Stomach (tissue), 9 donors: ENCODE data around the gene COPG1. TPM values are rescaled to one million over a fixed set of nuclear protein-coding genes. Genes with fewer than 3 reads are reported as not detected.

Experiments used
- DNase-seq, 2 donors: peaks; one replicate each; pipeline versions ENCODE4 v3.0.0 to v3.0.0-alpha.2; 2013 to 2019
- H3K27ac ChIP-seq, 5 donors: fragments of 200-600 bp in 4 of 5; sonication (generic) in 4 of 5; one replicate each; pipeline ENCODE4 v1.5.1; 2013 to 2019; ENCODE audit warnings: mild to moderate bottlenecking in 1 of 5, moderate library complexity in 1 of 5
- H3K27me3 ChIP-seq, 3 donors: fragments of 200-600 bp; sonication (generic); one replicate each; pipeline ENCODE4 v1.5.1; 2017 to 2019; ENCODE audit warnings: mixed run types in 1 of 3
- H3K36me3 ChIP-seq, 4 donors: fragments of 200-600 bp; sonication (generic); 1 replicate in 3 of 4; 2 replicates in 1 of 4; pipeline ENCODE4 v1.5.1; 2016 to 2019
- H3K4me1 ChIP-seq, 4 donors: fragments of 200-600 bp; sonication (generic); one replicate each; pipeline ENCODE4 v1.5.1; 2016 to 2019
- H3K4me3 ChIP-seq, 4 donors: fragments of 200-600 bp; sonication (generic) in 3 of 4; one replicate each; pipeline ENCODE4 v1.5.1; 2016 to 2019; ENCODE audit warnings: mild to moderate bottlenecking in 1 of 4
- H3K9me3 ChIP-seq, 4 donors: fragments of 200-600 bp; sonication (generic); one replicate each; pipeline ENCODE4 v1.5.1; 2016 to 2019
- CTCF ChIP-seq, 7 experiments: fragments of 450-650 bp in 4 of 7; fragments of 200-600 bp in 3 of 7; sonication (generic) in 3 of 7; IDR thresholded peaks; one replicate each; pipeline ENCODE4 v1.5.1; 2016 to 2019; ENCODE audit warnings: antibody characterized with exemption in 7 of 7, control low read depth in 2 of 7, mild to moderate bottlenecking in 1 of 7
- EP300 ChIP-seq: sonication (generic); formaldehyde crosslinking; IDR thresholded peaks from one replicate; pipeline ENCODE4 v1.6.1; 2017; ENCODE audit warnings: antibody characterized with exemption
- POLR2A ChIP-seq, 4 donors: fragments of 450-650 bp; IDR thresholded peaks; one replicate each; pipeline ENCODE4 v1.6.1; 2016; ENCODE audit warnings: antibody characterized with exemption in 4 of 4, control low read depth in 2 of 4, mild to moderate bottlenecking in 1 of 4, moderate library complexity in 1 of 4
- POLR2AphosphoS5 ChIP-seq, 3 donors: sonication (generic); formaldehyde crosslinking; IDR thresholded peaks; one replicate each; pipeline ENCODE4 v1.6.1; 2016; ENCODE audit warnings: antibody characterized with exemption in 3 of 3
- WGBS, 5 donors: extraction: QIAGEN DNeasy Blood & Tissue Kit in 3 of 5; methylation state at CpG; one replicate each; pipeline versions ENCODE4 v1.1.5 to v1.1.7; 2013 to 2018; 5-methylcytosine and 5-hydroxymethylcytosine counted together
- intact Hi-C: fragments of 100-400 bp; cut with DNase I; formaldehyde crosslinking; loops from one replicate; pipeline ENCODE4 v1.15.1; 2023; ENCODE audit warnings: low total_unique reads
- polyA plus RNA-seq, 3 donors: library from polyadenylated mRNA; stranded (reverse); fragments of 200-250 nt; gene quantifications; one replicate each; pipeline ENCODE4 v1.2.3, GENCODE V29; 2013
- total RNA-seq, 5 donors: library from RNA; depleted of rRNA; stranded (reverse); fragments of >200 nt; gene quantifications; one replicate each; pipeline versions ENCODE4 v1.1.0 to v1.2.3, GENCODE V29; 2014 to 2016
- donor health status: healthy with polysubstance abuse.
- donor health status: Bipolar disorder and iron deficiency.
- donor health status: healthy.

The COPG1 gene
- total and polyA plus RNA-seq, 8 donors: 38.5 to 356 (median 113) TPM

- no peak overlapping the region for H3K4me3 ChIP-seq
- DNase-seq: peak in 1 of 2 donors; percentile 51
- 68 to 86% (median 78%) methylated on average over 8 of the region's 8 CpGs for WGBS, 5 donors
- TF ChIP-seq CTCF (IDR thresholded peaks at IDR 0.05) (no peak), POLR2A (IDR thresholded peaks at IDR 0.05) (no peak), EP300 (no peak), POLR2AphosphoS5 (IDR thresholded peaks at IDR 0.05) (peak in 1 of 3 donors; percentile 12)
- intact Hi-C loops: no loop called here
- H3K4me1 ChIP-seq: peaks cover 0 to 9% (median 0%) of the 10 kb centered on the region in 4 donors
- H3K9me3 ChIP-seq: no peaks in the 10 kb centered on the region
- H3K27ac ChIP-seq: peak overlapping the region in 2 of 5 donors; percentile 56 to 74
- H3K36me3 ChIP-seq: no peaks in the 10 kb centered on the region
- no peaks in the 10 kb centered on the region for H3K27me3 ChIP-seq
These were observed 10.3 kb upstream of the COPG1 start for GRCh38 chr3:129238945-129239705.

DNA sequence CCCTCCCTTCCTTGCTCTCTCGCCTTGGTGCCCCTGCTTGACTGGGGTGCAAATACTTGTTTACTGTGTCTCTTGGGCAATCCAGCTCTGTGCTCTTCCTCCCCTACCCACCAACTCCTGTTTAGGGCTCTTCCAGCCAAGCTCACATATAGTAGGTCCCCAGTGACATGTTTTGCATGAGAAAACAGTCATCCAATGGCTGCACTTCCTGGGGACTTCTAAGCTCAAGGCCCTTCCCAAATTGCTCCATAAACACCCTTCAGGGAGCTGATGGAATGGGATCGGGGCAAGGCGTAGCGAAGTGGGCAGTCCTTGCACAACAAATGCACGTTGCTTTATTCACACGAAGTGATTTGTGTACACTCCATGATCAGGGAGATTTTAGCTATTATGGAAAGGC lies 9.4 kb upstream of the COPG1 start:
- 54 to 68% (median 58%) methylated on average over 6 of the region's 6 CpGs for WGBS, 5 donors
- intact Hi-C loops: no loop called here
- no peak for DNase-seq
- no peak overlapping the region for H3K4me3 ChIP-seq
- TF ChIP-seq CTCF (IDR thresholded peaks at IDR 0.05): no peak
- TF ChIP-seq EP300: no peak
- H3K27me3 ChIP-seq: no peaks in the 10 kb centered on the region
- peaks cover 0 to 12% (median 1%) of the 10 kb centered on the region in 4 donors for H3K4me1 ChIP-seq
- H3K27ac ChIP-seq: peak overlapping the region in 2 of 5 donors; percentile 56 to 74
- no peaks in the 10 kb centered on the region for H3K36me3 ChIP-seq
- no peaks in the 10 kb centered on the region for H3K9me3 ChIP-seq

GRCh38 chr3:129240436-129240835 lies 9.0 kb upstream of the COPG1 start:
- Histone ChIP-seq H3K36me3 (no peaks in the 10 kb centered on the region), H3K4me3 (no peak overlapping the region), H3K27ac (peak overlapping the region in 2 of 5 donors; percentile 56 to 74), H3K4me1 (peaks cover 0 to 16% (median 5%) of the 10 kb centered on the region in 4 donors), H3K27me3 (no peaks in the 10 kb centered on the region), H3K9me3 (no peaks in the 10 kb centered on the region)
- no peak for TF ChIP-seq POLR2AphosphoS5 (IDR thresholded peaks at IDR 0.05)
- TF ChIP-seq CTCF (IDR thresholded peaks at IDR 0.05): no peak
- no peak for TF ChIP-seq EP300
- TF ChIP-seq POLR2A (IDR thresholded peaks at IDR 0.05): no peak
- DNase-seq: no peak
- intact Hi-C loops: no loop called here
- 30 to 44% (median 34%) methylated on average over 3 of the region's 3 CpGs for WGBS, 5 donors

GRCh38 chr3:129245141-129245540 lies 4.3 kb upstream of the COPG1 start:
- WGBS, 5 donors: 71 to 87% (median 81%) methylated on average over 5 of the region's 5 CpGs
- H3K36me3 ChIP-seq: no peaks in the 10 kb centered on the region
- no peaks in the 10 kb centered on the region for H3K27me3 ChIP-seq
- peaks cover 10 to 43% (median 28%) of the 10 kb centered on the region in 4 donors for H3K4me1 ChIP-seq
- H3K27ac ChIP-seq: peak overlapping the region in 3 of 5 donors; percentile 63 to 80 (median 70)
- no peak for DNase-seq
- TF ChIP-seq POLR2A (IDR thresholded peaks at IDR 0.05) (no peak), CTCF (IDR thresholded peaks at IDR 0.05) (no peak), EP300 (no peak), POLR2AphosphoS5 (IDR thresholded peaks at IDR 0.05) (no peak)
- intact Hi-C loops: no loop called here
- H3K9me3 ChIP-seq: no peaks in the 10 kb centered on the region
- no peak overlapping the region for H3K4me3 ChIP-seq
